IPS DF 4.7 (cell line): ENCODE data around the gene TNFAIP3.
"Not testable (repeated sequence)": the region's sequence is repeated elsewhere in the genome, so short reads cannot be mapped to it uniquely, and the experiment has no call there.

Experiments
- DNase-seq: peaks from one replicate; pipeline ENCODE4 v3.0.0-alpha.2; 2013; ENCODE audit warnings: low spot score; ENCODE audit errors: extremely low read depth

TNFAIP3 gene

GRCh38 chr6:137878029-137878428 lies 11.0 kb downstream of the TNFAIP3 start:
- DNase-seq, result no peak

- DNase-seq, result no peak
Measured at GRCh38 chr6:137878486-137879285, 11.6 kb downstream of the TNFAIP3 start.

- no peak for DNase-seq
Measured at GRCh38 chr6:137879299-137879698, 12.2 kb downstream of the TNFAIP3 start.

GRCh38 chr6:137879885-137880745 lies 13.1 kb downstream of the TNFAIP3 start:
- DNase-seq, result no peak

- no peak for DNase-seq
Measured at GRCh38 chr6:137880746-137881521, 13.9 kb downstream of the TNFAIP3 start.

GRCh38 chr6:137881522-137881886 lies 14.4 kb downstream of the TNFAIP3 start:
- DNase-seq, result no peak

- DNase-seq, result no peak
Measured at GRCh38 chr6:137882225-137882961, 15.3 kb downstream of the TNFAIP3 start.

GRCh38 chr6:137883400-137884148 lies 16.5 kb downstream of the TNFAIP3 start:
- DNase-seq, result no peak

GRCh38 chr6:137884149-137884909 lies 17.3 kb downstream of the TNFAIP3 start:
- DNase-seq, result no peak

GRCh38 chr6:137884910-137885229 lies 17.8 kb downstream of the TNFAIP3 start:
- DNase-seq, result not testable (repeated sequence)

- DNase-seq, result not testable (repeated sequence)
Measured at GRCh38 chr6:137886226-137886625, 19.2 kb downstream of the TNFAIP3 start.

GRCh38 chr6:137890983-137891537 lies 24.0 kb downstream of the TNFAIP3 start:
- DNase-seq, result no peak

- no peak for DNase-seq
Measured at GRCh38 chr6:137892271-137892708, 25.2 kb downstream of the TNFAIP3 start.

GRCh38 chr6:137893181-137893580 lies 26.1 kb downstream of the TNFAIP3 start:
- DNase-seq, result no peak

GRCh38 chr6:137893726-137894125 lies 26.7 kb downstream of the TNFAIP3 start:
- DNase-seq, result no peak

- DNase-seq, result not testable (repeated sequence)
Measured at GRCh38 chr6:137894378-137894777, 27.3 kb downstream of the TNFAIP3 start.

- DNase-seq, result no peak
Measured at GRCh38 chr6:137894779-137895385, 27.8 kb downstream of the TNFAIP3 start.

- DNase-seq, result no peak
Measured at GRCh38 chr6:137896647-137897046, 29.6 kb downstream of the TNFAIP3 start.

- DNase-seq, result no peak
Measured at GRCh38 chr6:137900815-137901214, 33.8 kb downstream of the TNFAIP3 start.
